GM12873 (cell line): ENCODE results near the gene SPATA16.

Source experiments
- TF ChIP-seq, protein P1 (sequence below): IDR thresholded peaks from 2 replicates; pipeline ENCODE4 v1.5.1; 2012; ENCODE audit warnings: low read depth, mild to moderate bottlenecking, moderate library complexity, low read length, control low read depth; ENCODE audit not compliant: insufficient read depth; ENCODE audit errors: missing control alignments

SPATA16 gene

DNA sequence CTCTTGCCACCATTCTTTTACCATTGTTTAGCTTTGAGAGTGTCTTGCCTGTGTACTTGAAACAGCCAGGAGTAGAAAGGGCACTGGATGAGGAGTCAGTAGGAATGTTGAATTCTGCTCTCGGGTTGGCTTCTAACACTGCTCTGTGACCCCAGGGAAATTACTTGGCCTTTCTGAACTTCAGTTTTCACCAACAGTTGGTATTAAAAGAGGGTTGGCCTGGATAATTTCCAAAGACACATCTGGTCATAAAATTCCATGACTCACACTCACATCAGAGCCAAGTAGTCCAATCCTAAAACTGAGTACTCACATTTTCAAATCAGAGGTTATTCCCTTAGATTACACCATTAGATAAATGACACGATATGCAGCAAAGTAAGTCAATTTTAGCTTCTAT, 248.9 kb downstream of the SPATA16 start:
- TF ChIP-seq, protein P1, sequence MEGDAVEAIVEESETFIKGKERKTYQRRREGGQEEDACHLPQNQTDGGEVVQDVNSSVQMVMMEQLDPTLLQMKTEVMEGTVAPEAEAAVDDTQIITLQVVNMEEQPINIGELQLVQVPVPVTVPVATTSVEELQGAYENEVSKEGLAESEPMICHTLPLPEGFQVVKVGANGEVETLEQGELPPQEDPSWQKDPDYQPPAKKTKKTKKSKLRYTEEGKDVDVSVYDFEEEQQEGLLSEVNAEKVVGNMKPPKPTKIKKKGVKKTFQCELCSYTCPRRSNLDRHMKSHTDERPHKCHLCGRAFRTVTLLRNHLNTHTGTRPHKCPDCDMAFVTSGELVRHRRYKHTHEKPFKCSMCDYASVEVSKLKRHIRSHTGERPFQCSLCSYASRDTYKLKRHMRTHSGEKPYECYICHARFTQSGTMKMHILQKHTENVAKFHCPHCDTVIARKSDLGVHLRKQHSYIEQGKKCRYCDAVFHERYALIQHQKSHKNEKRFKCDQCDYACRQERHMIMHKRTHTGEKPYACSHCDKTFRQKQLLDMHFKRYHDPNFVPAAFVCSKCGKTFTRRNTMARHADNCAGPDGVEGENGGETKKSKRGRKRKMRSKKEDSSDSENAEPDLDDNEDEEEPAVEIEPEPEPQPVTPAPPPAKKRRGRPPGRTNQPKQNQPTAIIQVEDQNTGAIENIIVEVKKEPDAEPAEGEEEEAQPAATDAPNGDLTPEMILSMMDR = no peak

DNA sequence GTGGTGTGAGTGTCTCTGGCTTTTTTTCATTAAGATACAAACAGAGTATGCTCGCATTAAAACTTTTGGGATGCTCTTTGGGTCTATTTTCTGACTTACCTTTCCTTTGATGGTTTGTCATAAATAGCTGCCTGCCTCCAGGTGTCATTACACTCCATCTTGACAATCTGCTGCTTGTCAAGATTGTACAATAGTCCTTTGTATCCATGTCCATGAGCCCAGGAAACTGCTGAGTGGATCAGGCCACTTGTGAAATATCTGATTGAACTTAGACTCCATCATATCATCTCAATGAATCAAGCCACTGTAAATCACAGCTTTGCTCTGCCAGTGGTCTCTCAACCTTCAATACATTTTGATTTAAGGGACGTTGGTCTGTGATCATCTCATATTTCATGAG, 255.3 kb downstream of the SPATA16 start:
- TF ChIP-seq, protein P1 = no peak

DNA sequence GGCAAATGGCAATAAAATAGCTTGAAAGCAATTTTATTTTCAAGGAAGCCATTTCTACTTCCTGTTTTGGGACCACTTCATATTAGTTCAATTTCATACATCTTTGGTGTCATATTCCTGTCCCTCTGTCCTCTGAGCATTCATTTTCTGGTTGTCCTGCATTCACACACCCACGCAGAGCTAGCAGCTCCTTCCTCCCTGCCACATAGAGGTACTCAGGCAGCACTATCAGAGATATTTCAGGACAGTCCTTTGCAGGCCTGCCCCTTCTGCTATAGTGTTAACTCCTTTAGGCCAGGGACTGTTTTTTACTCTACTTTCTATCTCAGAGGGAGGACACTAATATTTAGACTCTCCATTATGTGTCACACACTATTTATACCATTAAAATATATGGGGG, 258.5 kb downstream of the SPATA16 start:
- TF ChIP-seq, protein P1 = no peak

DNA sequence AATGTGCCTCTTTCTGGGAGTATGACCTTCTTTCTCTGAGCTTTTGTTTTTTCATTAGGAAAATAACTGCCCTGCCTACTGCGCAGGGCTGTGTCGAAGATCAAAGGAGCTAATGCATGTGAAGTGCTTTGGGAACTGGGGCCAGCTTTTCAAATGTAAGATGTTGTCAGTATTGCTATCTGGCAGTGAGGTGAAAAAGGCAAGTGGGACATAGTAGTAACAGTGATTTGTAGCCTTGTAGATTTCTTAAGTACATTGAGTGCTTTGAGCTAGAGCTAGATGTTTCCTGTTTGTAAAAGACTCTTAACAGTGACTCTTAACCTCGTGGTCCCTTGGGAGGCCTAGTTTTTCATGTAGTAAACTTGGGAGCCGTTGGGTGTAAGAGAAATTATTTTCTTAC, 264.0 kb downstream of the SPATA16 start:
- TF ChIP-seq, protein P1 = no peak

DNA sequence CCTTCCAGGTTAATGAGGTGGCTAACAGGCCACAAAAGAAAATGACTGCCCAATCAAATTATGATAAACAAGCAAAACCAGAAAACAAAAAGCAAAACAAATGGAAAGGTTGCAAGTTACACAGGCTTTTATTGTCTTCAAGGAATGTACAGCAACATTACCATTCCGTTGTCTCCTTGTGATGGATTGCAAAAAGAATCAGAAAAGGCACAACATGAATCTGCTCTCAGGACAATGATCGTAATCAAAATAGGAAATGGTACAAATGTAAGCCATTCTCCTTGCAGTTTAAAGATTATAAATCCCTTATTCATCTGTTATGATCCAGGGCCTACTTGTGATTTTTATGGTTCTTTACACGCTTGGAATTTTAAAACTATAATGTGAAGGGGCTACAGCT, 264.7 kb downstream of the SPATA16 start:
- TF ChIP-seq, protein P1 = no peak

DNA sequence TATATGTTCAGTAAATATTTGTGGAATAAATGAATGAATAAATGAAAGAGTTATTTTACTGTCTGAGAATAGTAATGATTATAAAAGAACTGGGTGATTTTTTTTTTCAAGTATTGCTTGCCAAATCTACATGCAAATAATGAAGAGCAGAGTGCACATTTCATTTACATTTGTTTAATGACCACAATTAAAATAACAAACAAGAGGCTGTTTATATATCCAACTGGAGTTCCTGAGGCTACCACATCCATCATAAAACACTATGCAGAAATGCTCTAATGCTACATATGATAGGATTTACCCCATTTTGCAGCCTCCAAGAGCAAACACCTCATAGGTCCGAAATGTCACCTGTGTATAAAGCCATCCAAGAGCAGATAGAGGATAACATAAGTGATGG, 266.0 kb downstream of the SPATA16 start:
- TF ChIP-seq, protein P1 = no peak

DNA sequence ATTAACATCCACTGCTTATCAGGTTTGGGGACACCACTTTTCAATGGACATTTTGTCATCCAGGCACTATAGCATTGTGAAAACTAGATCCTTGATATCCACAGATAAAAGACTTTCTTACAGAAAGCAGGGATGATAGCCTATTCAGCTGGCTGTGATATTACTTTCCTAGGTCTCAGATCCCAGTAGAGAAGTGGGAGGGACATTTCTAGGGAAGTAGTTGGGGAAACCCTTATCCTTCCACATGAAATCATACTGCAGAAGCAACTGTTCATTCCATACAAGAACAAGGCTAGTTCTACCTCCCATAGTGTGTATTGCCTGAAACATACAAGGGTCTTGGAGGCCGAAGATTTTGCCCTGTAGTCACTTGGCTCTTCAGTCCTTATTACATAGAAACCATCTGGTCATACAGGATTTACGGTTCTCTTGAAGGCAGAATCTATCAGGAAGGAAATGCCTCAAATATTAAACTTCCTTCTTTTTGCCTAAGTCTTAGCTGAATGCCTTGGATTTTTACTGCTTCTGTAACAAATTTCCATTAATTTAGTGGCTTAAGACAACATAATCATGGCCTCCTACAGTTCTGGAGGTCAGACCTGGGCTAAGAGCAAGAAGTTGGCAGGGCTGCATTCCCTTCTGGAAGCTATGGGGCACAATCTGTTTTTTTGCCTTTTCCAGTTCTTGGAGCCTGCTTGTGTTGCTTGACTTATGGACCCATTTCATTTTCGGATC, 271.1 kb downstream of the SPATA16 start:
- TF ChIP-seq, protein P1 = no peak
